Measurements from ENCODE around the gene HOXC5. TPM values are rescaled to one million over a fixed set of nuclear protein-coding genes. Genes with fewer than 3 reads are reported as not detected.

The HOXC5 gene
- total RNA-seq, 1 experiment from 2014 or later: 1.1 TPM

GRCh38 chr12:54024581-54025305 is 8.1 kb upstream of the HOXC5 start:
- Histone ChIP-seq H3K4me2 (ENCODE audit: low read length) (no peak overlapping the region), H3K9ac (ENCODE audit: low read length) (no peak overlapping the region)

More at GRCh38 chr12:54024581-54025305, 8.1 kb upstream of the HOXC5 start:
- no peak overlapping the region for H3K4me3 ChIP-seq (replicated peaks in 1 of 2; ENCODE audit: low read depth in 1 of 2, low read length in 2 of 2)
- H3K9me2 ChIP-seq (ENCODE audit: insufficient read depth): no peaks in the 10 kb centered on the region
- H4K20me1 ChIP-seq (ENCODE audit: insufficient read depth): no peaks in the 10 kb centered on the region
- no peaks in the 10 kb centered on the region for H3K36me3 ChIP-seq (ENCODE audit: control insufficient read depth in 1 of 2, insufficient read depth in 2 of 2, low read length in 2 of 2)
- H3K9me3 ChIP-seq (ENCODE audit: control insufficient read depth in 1 of 2, insufficient read depth in 1 of 2, low read depth in 1 of 2, low read length in 2 of 2): no peaks in the 10 kb centered on the region
- no peaks in the 10 kb centered on the region for H3K79me2 ChIP-seq (ENCODE audit: insufficient read depth, low read length)
- BruUV-seq (replicated peaks): no TSS peak
- H3K27me3 ChIP-seq (ENCODE audit: insufficient read depth, low read length): no peaks in the 10 kb centered on the region
- H3K27ac ChIP-seq (ENCODE audit: low read depth, low read length): no peak overlapping the region
- no peak for DNase-seq (ENCODE audit: low read depth, low spot score)
- TF ChIP-seq REST (IDR thresholded peaks at IDR 0.05; ENCODE audit: low read depth): no peak
- no peak for TF ChIP-seq FOSL1 (IDR thresholded peaks at IDR 0.05; ENCODE audit: low read depth)
- no peak for TF ChIP-seq MAX (IDR thresholded peaks at IDR 0.05)
- no peak for TF ChIP-seq CTCF (IDR thresholded peaks at IDR 0.05 in 2 of 3, conservative IDR thresholded peaks at IDR 0.05 in 1 of 3; ENCODE audit: borderline replicate concordance in 1 of 3, insufficient read depth in 1 of 3, low read depth in 2 of 3, low read length in 2 of 3)
- TF ChIP-seq ZFX (IDR thresholded peaks at IDR 0.05): no peak
- TF ChIP-seq RAD21 (IDR thresholded peaks at IDR 0.05; ENCODE audit: low read depth): no peak
- TF ChIP-seq SIN3A (IDR thresholded peaks at IDR 0.05; ENCODE audit: low read depth): no peak
- TF ChIP-seq POLR2A (IDR thresholded peaks at IDR 0.05; ENCODE audit: borderline replicate concordance, extremely low read depth, insufficient read depth, insufficient read length): no peak
- no peak for TF ChIP-seq ELF1 (IDR thresholded peaks at IDR 0.05; ENCODE audit: borderline replicate concordance, low read depth)
- no peak for TF ChIP-seq YY1 (IDR thresholded peaks at IDR 0.05; ENCODE audit: extremely low read depth, insufficient replicate concordance, low read depth, low read length)
- no peak for TF ChIP-seq POLR2AphosphoS5 (IDR thresholded peaks at IDR 0.05; ENCODE audit: low read depth, low read length)
- TF ChIP-seq EGR1 (IDR thresholded peaks at IDR 0.05; ENCODE audit: low read depth): no peak
- TF ChIP-seq TCF7L2 (IDR thresholded peaks at IDR 0.05; ENCODE audit: borderline replicate concordance, extremely low read depth, insufficient read depth, insufficient read length): no peak
- ChIA-PET POLR2A (interaction anchor here (0.6 kb wide), 1 partner anchor 30 kb away, joined by 8 read pairs; no protein-coding TSS in a partner anchor), RAD21 (ENCODE audit: low non-redundant PET in 1 of 2, low total read pairs in 2 of 2, uncharacterized antibody in 2 of 2, unreplicated experiment in 2 of 2) (no interaction called here), CTCF (interaction anchor here (0.6 to 5.3 kb wide), 5 partner anchors 8 to 195 kb away, joined by 3 to 38 read pairs (median 3); partner anchors contain the start of genes HOXC5 and HOXC9)
- intact Hi-C loops (cut with micrococcal nuclease): no loop called here
- no peak overlapping the region for H2AFZ ChIP-seq (ENCODE audit: low read depth, low read length, poor library complexity, severe bottlenecking)
- ATAC-seq: no peak
- peaks cover 7 to 17% of the 10 kb centered on the region in 2 experiments; a peak in 3 of 4 replicates for H3K4me1 ChIP-seq (ENCODE audit: control insufficient read depth in 1 of 2, insufficient read depth in 2 of 2, low read length in 2 of 2)

Data from HCT116 (cell line).